Neuronal stem cell (in vitro differentiated cells): ENCODE measurements around the gene TACC2.

Experiments
- DNase-seq: peaks from one replicate; pipeline ENCODE4 v3.0.0-alpha.2; 2013; ENCODE audit warnings: low spot score
- H2AFZ ChIP-seq: one replicate; pipeline ENCODE4 v1.6.1; 2013; ENCODE audit warnings: mild to moderate bottlenecking, low read length, inconsistent platforms
- H2AK5ac ChIP-seq: 2 replicates; pipeline ENCODE4 v1.6.1; 2013; ENCODE audit warnings: low read depth, mild to moderate bottlenecking, inconsistent platforms, low read length, moderate library complexity, mixed read lengths
- H2BK120ac ChIP-seq: 2 replicates; pipeline ENCODE4 v1.6.1; 2013; ENCODE audit warnings: low read depth, mild to moderate bottlenecking, inconsistent platforms, low read length, moderate library complexity, mixed read lengths
- H2BK12ac ChIP-seq: one replicate; pipeline ENCODE4 v1.6.1; 2013; ENCODE audit warnings: low read length, inconsistent platforms
- H2BK15ac ChIP-seq: 2 replicates; pipeline ENCODE4 v1.6.1; 2013; ENCODE audit warnings: mild to moderate bottlenecking, low read length, inconsistent platforms, mixed read lengths
- H2BK5ac ChIP-seq: one replicate; pipeline ENCODE4 v1.6.1; 2013; ENCODE audit warnings: inconsistent platforms, mild to moderate bottlenecking, low read length, moderate library complexity
- H3K14ac ChIP-seq: one replicate; pipeline ENCODE4 v1.6.1; 2013; ENCODE audit warnings: low read length, inconsistent platforms
- H3K18ac ChIP-seq: 2 replicates; pipeline ENCODE4 v1.6.1; 2013; ENCODE audit warnings: low read length, inconsistent platforms
- H3K23ac ChIP-seq: 2 replicates; pipeline ENCODE4 v1.6.1; 2013; ENCODE audit warnings: low read depth, mild to moderate bottlenecking, mixed read lengths, low read length, inconsistent platforms; ENCODE audit not compliant: poor library complexity
- H3K27ac ChIP-seq: replicated peaks from 3 replicates; pipeline ENCODE4 v1.5.1; 2013; ENCODE audit warnings: low read length, inconsistent platforms
- H3K27me3 ChIP-seq, 3 experiments: 2 replicates each; pipeline ENCODE4 v1.6.1; 2013; ENCODE audit warnings: low read length in 3 of 3, mild to moderate bottlenecking in 2 of 3, inconsistent platforms in 1 of 3, low read depth in 1 of 3, mixed read lengths in 1 of 3, moderate library complexity in 1 of 3; ENCODE audit not compliant: control insufficient read depth in 3 of 3, insufficient read depth in 3 of 3
- H3K36me3 ChIP-seq, 2 donors: replicated peaks in 1 of 2; 2 replicates each; pipeline ENCODE4 v1.6.1; 2013; ENCODE audit warnings: low read length in 2 of 2; ENCODE audit not compliant: control insufficient read depth in 2 of 2, insufficient read depth in 2 of 2
- H3K4ac ChIP-seq: 2 replicates; pipeline ENCODE4 v1.6.1; 2013; ENCODE audit warnings: inconsistent platforms, mild to moderate bottlenecking, low read length, moderate library complexity
- H3K4me1 ChIP-seq, 2 donors: 1 replicate in 1 of 2; 2 replicates in 1 of 2; pipeline ENCODE4 v1.6.1; 2013; ENCODE audit warnings: low read length in 2 of 2, low read depth in 1 of 2; ENCODE audit not compliant: control insufficient read depth in 2 of 2, insufficient read depth in 1 of 2
- H3K4me2 ChIP-seq: one replicate; pipeline ENCODE4 v1.6.1; 2013; ENCODE audit warnings: mild to moderate bottlenecking, low read length, inconsistent platforms; ENCODE audit not compliant: insufficient read depth, poor library complexity, severe bottlenecking
- H3K4me3 ChIP-seq, 2 donors: 2 replicates each; pipeline ENCODE4 v1.5.1; 2013; ENCODE audit warnings: low read length in 2 of 2, mild to moderate bottlenecking in 2 of 2, inconsistent platforms in 1 of 2, moderate library complexity in 1 of 2
- H3K79me1 ChIP-seq: one replicate; pipeline ENCODE4 v1.6.1; 2013; ENCODE audit warnings: low read depth, mild to moderate bottlenecking, inconsistent platforms, low read length, moderate library complexity
- H3K9ac ChIP-seq: one replicate; pipeline ENCODE4 v1.6.1; 2013; ENCODE audit warnings: mild to moderate bottlenecking, low read depth, low read length, inconsistent platforms; ENCODE audit not compliant: poor library complexity
- H3K9me3 ChIP-seq, 2 donors: replicated peaks in 1 of 2; 2 replicates each; pipeline versions ENCODE3 to v1.6.1; 2013; ENCODE audit warnings: low read length in 2 of 2, mild to moderate bottlenecking in 2 of 2, inconsistent platforms in 1 of 2, low read depth in 1 of 2, mixed read lengths in 1 of 2, moderate library complexity in 1 of 2; ENCODE audit not compliant: control insufficient read depth in 2 of 2, insufficient read depth in 1 of 2
- H4K8ac ChIP-seq: one replicate; pipeline ENCODE4 v1.6.1; 2013; ENCODE audit warnings: low read depth, mild to moderate bottlenecking, inconsistent platforms, low read length, moderate library complexity
- H4K91ac ChIP-seq: one replicate; pipeline ENCODE4 v1.6.1; 2013; ENCODE audit warnings: low read length, low read depth, mild to moderate bottlenecking, inconsistent platforms; ENCODE audit not compliant: poor library complexity
- WGBS, 2 donors: extraction: QIAGEN DNeasy Blood & Tissue Kit; methylation state at CpG; one replicate each; pipeline ENCODE4 v1.1.7; 2013; ENCODE audit warnings: missing lambda C conversion rate in 2 of 2, mixed read lengths in 1 of 2; ENCODE audit not compliant: insufficient read length in 2 of 2, insufficient replicate concordance in 1 of 2; ENCODE audit errors: extremely low coverage in 2 of 2; 5-methylcytosine and 5-hydroxymethylcytosine counted together

The TACC2 gene

GRCh38 chr10:122269059-122269687 is 280.2 kb downstream of the TACC2 start:
- Histone ChIP-seq H4K91ac (no peak overlapping the region), H2BK120ac (no peak overlapping the region), H3K23ac (no peak overlapping the region), H3K4me2 (no peak overlapping the region), H3K79me1 (no peaks in the 10 kb centered on the region), H3K14ac (no peak overlapping the region), H3K9ac (no peak overlapping the region), H3K4me1 (no peaks in the 10 kb centered on the region), H2BK12ac (no peak overlapping the region), H3K36me3 (peaks cover 0 to 2% of the 10 kb centered on the region in 2 donors), H2AFZ (no peak overlapping the region), H3K4ac (no peak overlapping the region), H3K18ac (no peak overlapping the region), H3K27ac (no peak overlapping the region), H2AK5ac (no peak overlapping the region), H3K9me3 (no peaks in the 10 kb centered on the region), H2BK15ac (no peak overlapping the region), H4K8ac (no peak overlapping the region), H3K4me3 (no peak overlapping the region), H3K27me3 (no peaks in the 10 kb centered on the region), H2BK5ac (no peak overlapping the region)
- no CpG with 5 or more reads among the region's 10 CpGs for WGBS, 2 donors
- DNase-seq = no peak

GRCh38 chr10:122271076-122271475 is 282.1 kb downstream of the TACC2 start, which contains the start of gene BTBD16:
TSS of gene BTBD16 (plus strand) at chr10:122271296. CDS start at chr10:122275082, 3,786 bp downstream.
- H2BK12ac ChIP-seq = no peak within 1 kb of the TSS
- H3K4me2 ChIP-seq = no peak within 1 kb of the TSS
- no peak within 1 kb of the TSS for H3K27ac ChIP-seq
- no peak within 1 kb of the TSS for H2AK5ac ChIP-seq
- no peak within 1 kb of the TSS for H3K4ac ChIP-seq
- no peaks in the 10 kb centered on the region for H3K9me3 ChIP-seq
- no peaks in the 10 kb centered on the region for H3K27me3 ChIP-seq
- no peak within 1 kb of the TSS for H3K18ac ChIP-seq
- H3K4me1 ChIP-seq = no peaks in the 10 kb centered on the region
- H2AFZ ChIP-seq = no peak within 1 kb of the TSS
- H3K14ac ChIP-seq = no peak within 1 kb of the TSS
- H2BK120ac ChIP-seq = no peak within 1 kb of the TSS
- H2BK5ac ChIP-seq = no peak within 1 kb of the TSS
- no peak for DNase-seq
- H4K91ac ChIP-seq = no peak within 1 kb of the TSS
- H3K36me3 ChIP-seq = peaks cover 0 to 2% of the 10 kb centered on the region in 2 donors
- H2BK15ac ChIP-seq = no peak within 1 kb of the TSS
- H3K23ac ChIP-seq = no peak within 1 kb of the TSS
- H3K4me3 ChIP-seq = no peak within 1 kb of the TSS
- no peak within 1 kb of the TSS for H4K8ac ChIP-seq
- no CpG with 5 or more reads among the region's 5 CpGs for WGBS, 2 donors
- no peaks in the 10 kb centered on the region for H3K79me1 ChIP-seq
- no peak within 1 kb of the TSS for H3K9ac ChIP-seq

GRCh38 chr10:122273966-122274545 is 285.1 kb downstream of the TACC2 start:
- Histone ChIP-seq H3K4me2 (no peak overlapping the region), H3K9ac (no peak overlapping the region), H3K23ac (no peak overlapping the region), H4K91ac (no peak overlapping the region), H2BK120ac (no peak overlapping the region), H3K4me1 (no peaks in the 10 kb centered on the region), H4K8ac (no peak overlapping the region), H3K79me1 (no peaks in the 10 kb centered on the region), H3K36me3 (peaks cover 0 to 2% of the 10 kb centered on the region in 2 donors), H2BK5ac (no peak overlapping the region), H2BK15ac (no peak overlapping the region), H2AFZ (no peak overlapping the region), H3K18ac (no peak overlapping the region), H3K9me3 (no peaks in the 10 kb centered on the region), H2AK5ac (no peak overlapping the region), H3K27me3 (no peaks in the 10 kb centered on the region), H3K14ac (no peak overlapping the region), H3K27ac (no peak overlapping the region), H2BK12ac (no peak overlapping the region), H3K4ac (no peak overlapping the region), H3K4me3 (no peak overlapping the region)
- DNase-seq = no peak
- no CpG with 5 or more reads among the region's 10 CpGs for WGBS, 2 donors

GRCh38 chr10:122276611-122277208 is 287.7 kb downstream of the TACC2 start:
- H2BK120ac ChIP-seq = no peak overlapping the region
- H2AK5ac ChIP-seq = no peak overlapping the region
- H3K9me3 ChIP-seq = no peaks in the 10 kb centered on the region
- H3K4me2 ChIP-seq = no peak overlapping the region
- no peak for DNase-seq
- no peak overlapping the region for H2BK5ac ChIP-seq
- no peak overlapping the region for H3K4me3 ChIP-seq
- no peaks in the 10 kb centered on the region for H3K27me3 ChIP-seq
- WGBS, 2 donors = no CpG with 5 or more reads among the region's 6 CpGs
- H4K91ac ChIP-seq = no peak overlapping the region
- no peak overlapping the region for H3K14ac ChIP-seq
- no peak overlapping the region for H2BK12ac ChIP-seq
- H4K8ac ChIP-seq = no peak overlapping the region
- H3K9ac ChIP-seq = no peak overlapping the region
- no peak overlapping the region for H3K18ac ChIP-seq
- no peak overlapping the region for H3K27ac ChIP-seq
- H3K36me3 ChIP-seq = no peaks in the 10 kb centered on the region
- H3K79me1 ChIP-seq = no peaks in the 10 kb centered on the region
- H3K23ac ChIP-seq = no peak overlapping the region
- no peak overlapping the region for H2BK15ac ChIP-seq
- H3K4me1 ChIP-seq = peaks cover 0 to 2% of the 10 kb centered on the region in 2 donors
- no peak overlapping the region for H2AFZ ChIP-seq
- H3K4ac ChIP-seq = no peak overlapping the region
